HG03108 (cell line): Measurements from ENCODE around the gene ZBTB43.

Experiments
- ATAC-seq: cut with Tn5 transposase; IDR thresholded peaks from one replicate; pipeline ENCODE4 v1.9.1; 2021; ENCODE audit warnings: moderate library complexity; ENCODE audit not compliant: unreplicated experiment

ZBTB43 gene

DNA sequence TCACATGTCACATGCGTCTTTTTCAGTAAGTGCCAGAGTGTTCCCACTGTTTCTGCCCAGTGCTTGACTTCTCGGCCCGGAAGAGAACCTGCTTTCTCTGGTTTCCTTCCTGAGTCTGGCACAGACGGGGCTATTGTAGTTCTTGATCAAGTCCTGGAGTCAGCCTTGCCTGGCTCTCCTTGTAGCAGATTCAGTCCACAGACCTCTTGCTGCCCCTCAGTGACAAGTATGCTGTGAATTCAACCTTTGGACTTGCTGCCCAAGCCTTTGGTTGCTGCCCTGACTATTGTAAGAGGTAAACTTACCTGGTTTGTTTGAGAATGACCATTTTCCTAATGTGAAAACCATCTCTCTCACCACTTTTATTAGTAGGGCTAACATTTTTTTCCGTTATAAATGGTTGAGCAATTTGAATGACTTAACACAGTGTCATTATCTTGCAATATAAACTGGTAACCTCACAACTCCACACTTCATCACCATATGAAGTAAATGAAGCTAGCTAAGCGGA lies 80.3 kb downstream of the ZBTB43 start:
- ATAC-seq, result no peak

GRCh38 chr9:126886034-126886822 lies 81.4 kb downstream of the ZBTB43 start:
- ATAC-seq, result no peak

DNA sequence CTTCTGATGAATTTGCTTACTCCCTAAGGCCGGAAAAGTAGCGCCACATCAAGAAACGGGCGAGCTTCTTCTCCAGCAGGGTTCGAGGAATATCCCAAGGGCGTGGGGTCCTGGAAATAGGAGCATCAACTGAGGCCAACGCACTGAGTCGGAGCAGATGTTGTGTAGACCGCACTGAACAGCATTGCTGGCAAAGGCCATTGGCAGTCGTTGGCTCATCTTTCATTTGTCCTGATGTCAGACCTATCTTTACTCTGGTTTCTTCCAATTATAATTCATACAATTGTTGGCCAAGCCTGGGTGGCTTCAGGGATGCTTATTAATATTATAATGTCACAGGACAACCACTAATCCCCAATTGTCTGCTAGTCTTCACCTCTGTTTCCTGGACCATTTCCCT lies 82.1 kb downstream of the ZBTB43 start:
- no peak for ATAC-seq
